Erythroblast (primary cell): ENCODE data around the gene SUSD5.

Experiments
- GATA1 ChIP-seq: IDR thresholded peaks from 2 replicates; pipeline ENCODE4 v1.6.1; 2011; ENCODE audit warnings: low read depth, mild to moderate bottlenecking, control low read depth, low read length, moderate library complexity
- POLR2A ChIP-seq: IDR thresholded peaks from 2 replicates; pipeline ENCODE4 v1.6.1; 2011; ENCODE audit warnings: mild to moderate bottlenecking, low read length

- TF ChIP-seq POLR2A, result no peak
- no peak for TF ChIP-seq GATA1
These were observed 15.7 kb downstream of the SUSD5 start for GRCh38 chr3:33202711-33203457.
